ENCODE measurements around the gene GJB6.

- TF ChIP-seq, protein P1, sequence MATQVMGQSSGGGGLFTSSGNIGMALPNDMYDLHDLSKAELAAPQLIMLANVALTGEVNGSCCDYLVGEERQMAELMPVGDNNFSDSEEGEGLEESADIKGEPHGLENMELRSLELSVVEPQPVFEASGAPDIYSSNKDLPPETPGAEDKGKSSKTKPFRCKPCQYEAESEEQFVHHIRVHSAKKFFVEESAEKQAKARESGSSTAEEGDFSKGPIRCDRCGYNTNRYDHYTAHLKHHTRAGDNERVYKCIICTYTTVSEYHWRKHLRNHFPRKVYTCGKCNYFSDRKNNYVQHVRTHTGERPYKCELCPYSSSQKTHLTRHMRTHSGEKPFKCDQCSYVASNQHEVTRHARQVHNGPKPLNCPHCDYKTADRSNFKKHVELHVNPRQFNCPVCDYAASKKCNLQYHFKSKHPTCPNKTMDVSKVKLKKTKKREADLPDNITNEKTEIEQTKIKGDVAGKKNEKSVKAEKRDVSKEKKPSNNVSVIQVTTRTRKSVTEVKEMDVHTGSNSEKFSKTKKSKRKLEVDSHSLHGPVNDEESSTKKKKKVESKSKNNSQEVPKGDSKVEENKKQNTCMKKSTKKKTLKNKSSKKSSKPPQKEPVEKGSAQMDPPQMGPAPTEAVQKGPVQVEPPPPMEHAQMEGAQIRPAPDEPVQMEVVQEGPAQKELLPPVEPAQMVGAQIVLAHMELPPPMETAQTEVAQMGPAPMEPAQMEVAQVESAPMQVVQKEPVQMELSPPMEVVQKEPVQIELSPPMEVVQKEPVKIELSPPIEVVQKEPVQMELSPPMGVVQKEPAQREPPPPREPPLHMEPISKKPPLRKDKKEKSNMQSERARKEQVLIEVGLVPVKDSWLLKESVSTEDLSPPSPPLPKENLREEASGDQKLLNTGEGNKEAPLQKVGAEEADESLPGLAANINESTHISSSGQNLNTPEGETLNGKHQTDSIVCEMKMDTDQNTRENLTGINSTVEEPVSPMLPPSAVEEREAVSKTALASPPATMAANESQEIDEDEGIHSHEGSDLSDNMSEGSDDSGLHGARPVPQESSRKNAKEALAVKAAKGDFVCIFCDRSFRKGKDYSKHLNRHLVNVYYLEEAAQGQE (tag by site-specific recombination; IDR thresholded peaks at IDR 0.05): no peak
- TF ChIP-seq, protein P2, sequence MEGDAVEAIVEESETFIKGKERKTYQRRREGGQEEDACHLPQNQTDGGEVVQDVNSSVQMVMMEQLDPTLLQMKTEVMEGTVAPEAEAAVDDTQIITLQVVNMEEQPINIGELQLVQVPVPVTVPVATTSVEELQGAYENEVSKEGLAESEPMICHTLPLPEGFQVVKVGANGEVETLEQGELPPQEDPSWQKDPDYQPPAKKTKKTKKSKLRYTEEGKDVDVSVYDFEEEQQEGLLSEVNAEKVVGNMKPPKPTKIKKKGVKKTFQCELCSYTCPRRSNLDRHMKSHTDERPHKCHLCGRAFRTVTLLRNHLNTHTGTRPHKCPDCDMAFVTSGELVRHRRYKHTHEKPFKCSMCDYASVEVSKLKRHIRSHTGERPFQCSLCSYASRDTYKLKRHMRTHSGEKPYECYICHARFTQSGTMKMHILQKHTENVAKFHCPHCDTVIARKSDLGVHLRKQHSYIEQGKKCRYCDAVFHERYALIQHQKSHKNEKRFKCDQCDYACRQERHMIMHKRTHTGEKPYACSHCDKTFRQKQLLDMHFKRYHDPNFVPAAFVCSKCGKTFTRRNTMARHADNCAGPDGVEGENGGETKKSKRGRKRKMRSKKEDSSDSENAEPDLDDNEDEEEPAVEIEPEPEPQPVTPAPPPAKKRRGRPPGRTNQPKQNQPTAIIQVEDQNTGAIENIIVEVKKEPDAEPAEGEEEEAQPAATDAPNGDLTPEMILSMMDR (tag by site-specific recombination; IDR thresholded peaks at IDR 0.05): no peak
- TF ChIP-seq SP7 (tag by site-specific recombination; IDR thresholded peaks at IDR 0.05): no peak
- TF ChIP-seq, protein P3, sequence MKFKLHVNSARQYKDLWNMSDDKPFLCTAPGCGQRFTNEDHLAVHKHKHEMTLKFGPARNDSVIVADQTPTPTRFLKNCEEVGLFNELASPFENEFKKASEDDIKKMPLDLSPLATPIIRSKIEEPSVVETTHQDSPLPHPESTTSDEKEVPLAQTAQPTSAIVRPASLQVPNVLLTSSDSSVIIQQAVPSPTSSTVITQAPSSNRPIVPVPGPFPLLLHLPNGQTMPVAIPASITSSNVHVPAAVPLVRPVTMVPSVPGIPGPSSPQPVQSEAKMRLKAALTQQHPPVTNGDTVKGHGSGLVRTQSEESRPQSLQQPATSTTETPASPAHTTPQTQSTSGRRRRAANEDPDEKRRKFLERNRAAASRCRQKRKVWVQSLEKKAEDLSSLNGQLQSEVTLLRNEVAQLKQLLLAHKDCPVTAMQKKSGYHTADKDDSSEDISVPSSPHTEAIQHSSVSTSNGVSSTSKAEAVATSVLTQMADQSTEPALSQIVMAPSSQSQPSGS (tag by site-specific recombination; IDR thresholded peaks at IDR 0.05; ENCODE audit: low read depth): no peak
- TF ChIP-seq ZNF785 (tag by site-specific recombination; IDR thresholded peaks at IDR 0.05): no peak
- TF ChIP-seq GLIS2 (tag by site-specific recombination; IDR thresholded peaks at IDR 0.05): no peak
- TF ChIP-seq YY1 (tag by site-specific recombination; IDR thresholded peaks at IDR 0.05): no peak
- TF ChIP-seq SP2 (tag by site-specific recombination; IDR thresholded peaks at IDR 0.05): no peak
- TF ChIP-seq TCF7L2 (IDR thresholded peaks at IDR 0.05; ENCODE audit: borderline replicate concordance, low read depth, low read length): no peak
- TF ChIP-seq ZBTB8A (tag by site-specific recombination; IDR thresholded peaks at IDR 0.05): no peak
- TF ChIP-seq, protein P4, sequence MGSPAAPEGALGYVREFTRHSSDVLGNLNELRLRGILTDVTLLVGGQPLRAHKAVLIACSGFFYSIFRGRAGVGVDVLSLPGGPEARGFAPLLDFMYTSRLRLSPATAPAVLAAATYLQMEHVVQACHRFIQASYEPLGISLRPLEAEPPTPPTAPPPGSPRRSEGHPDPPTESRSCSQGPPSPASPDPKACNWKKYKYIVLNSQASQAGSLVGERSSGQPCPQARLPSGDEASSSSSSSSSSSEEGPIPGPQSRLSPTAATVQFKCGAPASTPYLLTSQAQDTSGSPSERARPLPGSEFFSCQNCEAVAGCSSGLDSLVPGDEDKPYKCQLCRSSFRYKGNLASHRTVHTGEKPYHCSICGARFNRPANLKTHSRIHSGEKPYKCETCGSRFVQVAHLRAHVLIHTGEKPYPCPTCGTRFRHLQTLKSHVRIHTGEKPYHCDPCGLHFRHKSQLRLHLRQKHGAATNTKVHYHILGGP (tag by site-specific recombination; IDR thresholded peaks at IDR 0.05): no peak
Observed at GRCh38 chr13:20271441-20271840, 39.3 kb upstream of the GJB6 start.
